Measurements from ENCODE around the gene FRY. TPM values are rescaled to one million over a fixed set of nuclear protein-coding genes. Genes with fewer than 3 reads are reported as not detected.

FRY gene
- total and polyA plus RNA-seq, 4 donors: 6.2 to 31.2 (median 12.7) TPM

DNA sequence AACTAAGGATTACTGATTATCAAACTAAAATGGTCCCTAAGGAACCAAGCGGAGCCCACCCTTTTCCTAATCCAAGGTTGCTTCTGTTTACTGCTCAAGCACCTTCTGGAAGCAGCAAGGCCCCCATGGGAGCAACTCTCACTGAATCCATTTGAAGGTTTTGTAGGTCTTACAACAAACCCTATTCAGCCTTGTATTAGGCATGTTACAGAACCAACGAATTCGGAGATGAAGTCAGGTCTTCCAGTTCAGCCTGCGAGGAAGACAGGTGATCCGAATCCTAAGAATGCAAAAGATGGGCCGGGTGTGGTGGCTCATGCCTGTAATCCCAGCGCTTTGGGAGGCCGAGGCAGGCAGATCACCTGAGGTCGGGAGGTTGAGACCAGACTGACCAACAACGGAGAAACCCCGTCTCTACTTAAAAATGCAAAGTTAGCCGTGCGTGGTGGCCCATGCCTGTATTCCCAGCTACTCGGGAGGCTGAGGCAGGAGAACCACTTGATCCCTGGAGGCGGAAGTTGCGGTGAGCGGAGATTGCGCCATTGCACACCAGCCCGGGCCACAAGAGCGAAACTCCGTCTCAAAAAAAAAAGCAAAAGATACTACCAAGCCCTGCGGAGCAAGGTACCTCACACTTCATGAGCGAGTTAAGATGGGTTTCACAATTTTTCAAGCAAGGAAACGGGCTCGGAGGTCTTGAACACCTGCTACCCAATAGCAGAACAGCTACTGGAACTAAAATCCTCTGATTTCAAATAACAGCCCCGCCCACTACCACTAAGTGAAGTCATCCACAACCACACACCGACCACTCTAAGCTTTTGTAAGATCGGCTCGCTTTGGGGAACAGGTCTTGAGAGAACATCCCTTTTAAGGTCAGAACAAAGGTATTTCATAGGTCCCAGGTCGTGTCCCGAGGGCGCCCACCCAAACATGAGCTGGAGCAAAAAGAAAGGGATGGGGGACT, 283.0 kb downstream of the FRY start:
- Histone ChIP-seq H3K36me3 (ENCODE audit: control insufficient read depth in 4 of 4, insufficient read depth in 3 of 4, low read depth in 1 of 4, low read length in 3 of 4) (no peaks in the 10 kb centered on the region), H3K27me3 (ENCODE audit: control insufficient read depth in 4 of 4, insufficient read depth in 4 of 4, low read length in 3 of 4) (no peaks in the 10 kb centered on the region), H3K27ac (ENCODE audit: low read depth in 1 of 2, low read length in 2 of 2) (peak overlapping the region; percentile 78 to 96), H3K9me3 (ENCODE audit: control insufficient read depth in 4 of 4, low read length in 3 of 4) (no peaks in the 10 kb centered on the region), H3K4me1 (ENCODE audit: control insufficient read depth in 4 of 4, insufficient read depth in 4 of 4, low read length in 3 of 4) (peaks cover 2 to 6% (median 3%) of the 10 kb centered on the region in 4 donors), H3K4me3 (ENCODE audit: low read depth in 1 of 3, low read length in 3 of 3) (peak overlapping the region; percentile 73 to 92 (median 88)), H3K9ac (ENCODE audit: low read depth in 1 of 2, low read length in 2 of 2) (peak overlapping the region; percentile 88)
- TF ChIP-seq, protein P1, sequence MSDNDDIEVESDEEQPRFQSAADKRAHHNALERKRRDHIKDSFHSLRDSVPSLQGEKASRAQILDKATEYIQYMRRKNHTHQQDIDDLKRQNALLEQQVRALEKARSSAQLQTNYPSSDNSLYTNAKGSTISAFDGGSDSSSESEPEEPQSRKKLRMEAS (IDR thresholded peaks at IDR 0.05): no peak
- TF ChIP-seq HNF4A (conservative IDR thresholded peaks at IDR 0.05) (no peak), FOXA1 (IDR thresholded peaks at IDR 0.05) (no peak), JUND (IDR thresholded peaks at IDR 0.05) (no peak)
- TF ChIP-seq, protein P2, sequence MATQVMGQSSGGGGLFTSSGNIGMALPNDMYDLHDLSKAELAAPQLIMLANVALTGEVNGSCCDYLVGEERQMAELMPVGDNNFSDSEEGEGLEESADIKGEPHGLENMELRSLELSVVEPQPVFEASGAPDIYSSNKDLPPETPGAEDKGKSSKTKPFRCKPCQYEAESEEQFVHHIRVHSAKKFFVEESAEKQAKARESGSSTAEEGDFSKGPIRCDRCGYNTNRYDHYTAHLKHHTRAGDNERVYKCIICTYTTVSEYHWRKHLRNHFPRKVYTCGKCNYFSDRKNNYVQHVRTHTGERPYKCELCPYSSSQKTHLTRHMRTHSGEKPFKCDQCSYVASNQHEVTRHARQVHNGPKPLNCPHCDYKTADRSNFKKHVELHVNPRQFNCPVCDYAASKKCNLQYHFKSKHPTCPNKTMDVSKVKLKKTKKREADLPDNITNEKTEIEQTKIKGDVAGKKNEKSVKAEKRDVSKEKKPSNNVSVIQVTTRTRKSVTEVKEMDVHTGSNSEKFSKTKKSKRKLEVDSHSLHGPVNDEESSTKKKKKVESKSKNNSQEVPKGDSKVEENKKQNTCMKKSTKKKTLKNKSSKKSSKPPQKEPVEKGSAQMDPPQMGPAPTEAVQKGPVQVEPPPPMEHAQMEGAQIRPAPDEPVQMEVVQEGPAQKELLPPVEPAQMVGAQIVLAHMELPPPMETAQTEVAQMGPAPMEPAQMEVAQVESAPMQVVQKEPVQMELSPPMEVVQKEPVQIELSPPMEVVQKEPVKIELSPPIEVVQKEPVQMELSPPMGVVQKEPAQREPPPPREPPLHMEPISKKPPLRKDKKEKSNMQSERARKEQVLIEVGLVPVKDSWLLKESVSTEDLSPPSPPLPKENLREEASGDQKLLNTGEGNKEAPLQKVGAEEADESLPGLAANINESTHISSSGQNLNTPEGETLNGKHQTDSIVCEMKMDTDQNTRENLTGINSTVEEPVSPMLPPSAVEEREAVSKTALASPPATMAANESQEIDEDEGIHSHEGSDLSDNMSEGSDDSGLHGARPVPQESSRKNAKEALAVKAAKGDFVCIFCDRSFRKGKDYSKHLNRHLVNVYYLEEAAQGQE (IDR thresholded peaks at IDR 0.05): no peak
- TF ChIP-seq, protein P3, sequence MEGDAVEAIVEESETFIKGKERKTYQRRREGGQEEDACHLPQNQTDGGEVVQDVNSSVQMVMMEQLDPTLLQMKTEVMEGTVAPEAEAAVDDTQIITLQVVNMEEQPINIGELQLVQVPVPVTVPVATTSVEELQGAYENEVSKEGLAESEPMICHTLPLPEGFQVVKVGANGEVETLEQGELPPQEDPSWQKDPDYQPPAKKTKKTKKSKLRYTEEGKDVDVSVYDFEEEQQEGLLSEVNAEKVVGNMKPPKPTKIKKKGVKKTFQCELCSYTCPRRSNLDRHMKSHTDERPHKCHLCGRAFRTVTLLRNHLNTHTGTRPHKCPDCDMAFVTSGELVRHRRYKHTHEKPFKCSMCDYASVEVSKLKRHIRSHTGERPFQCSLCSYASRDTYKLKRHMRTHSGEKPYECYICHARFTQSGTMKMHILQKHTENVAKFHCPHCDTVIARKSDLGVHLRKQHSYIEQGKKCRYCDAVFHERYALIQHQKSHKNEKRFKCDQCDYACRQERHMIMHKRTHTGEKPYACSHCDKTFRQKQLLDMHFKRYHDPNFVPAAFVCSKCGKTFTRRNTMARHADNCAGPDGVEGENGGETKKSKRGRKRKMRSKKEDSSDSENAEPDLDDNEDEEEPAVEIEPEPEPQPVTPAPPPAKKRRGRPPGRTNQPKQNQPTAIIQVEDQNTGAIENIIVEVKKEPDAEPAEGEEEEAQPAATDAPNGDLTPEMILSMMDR (IDR thresholded peaks at IDR 0.05; ENCODE audit: low read depth, low read length, missing input control): no peak
- TF ChIP-seq, protein P4, sequence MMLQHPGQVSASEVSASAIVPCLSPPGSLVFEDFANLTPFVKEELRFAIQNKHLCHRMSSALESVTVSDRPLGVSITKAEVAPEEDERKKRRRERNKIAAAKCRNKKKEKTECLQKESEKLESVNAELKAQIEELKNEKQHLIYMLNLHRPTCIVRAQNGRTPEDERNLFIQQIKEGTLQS (IDR thresholded peaks at IDR 0.05): no peak
- peak; percentile 67 for DNase-seq (ENCODE audit: low spot score)
- WGBS: 72% methylated on average over 32 of the region's 32 CpGs

DNA sequence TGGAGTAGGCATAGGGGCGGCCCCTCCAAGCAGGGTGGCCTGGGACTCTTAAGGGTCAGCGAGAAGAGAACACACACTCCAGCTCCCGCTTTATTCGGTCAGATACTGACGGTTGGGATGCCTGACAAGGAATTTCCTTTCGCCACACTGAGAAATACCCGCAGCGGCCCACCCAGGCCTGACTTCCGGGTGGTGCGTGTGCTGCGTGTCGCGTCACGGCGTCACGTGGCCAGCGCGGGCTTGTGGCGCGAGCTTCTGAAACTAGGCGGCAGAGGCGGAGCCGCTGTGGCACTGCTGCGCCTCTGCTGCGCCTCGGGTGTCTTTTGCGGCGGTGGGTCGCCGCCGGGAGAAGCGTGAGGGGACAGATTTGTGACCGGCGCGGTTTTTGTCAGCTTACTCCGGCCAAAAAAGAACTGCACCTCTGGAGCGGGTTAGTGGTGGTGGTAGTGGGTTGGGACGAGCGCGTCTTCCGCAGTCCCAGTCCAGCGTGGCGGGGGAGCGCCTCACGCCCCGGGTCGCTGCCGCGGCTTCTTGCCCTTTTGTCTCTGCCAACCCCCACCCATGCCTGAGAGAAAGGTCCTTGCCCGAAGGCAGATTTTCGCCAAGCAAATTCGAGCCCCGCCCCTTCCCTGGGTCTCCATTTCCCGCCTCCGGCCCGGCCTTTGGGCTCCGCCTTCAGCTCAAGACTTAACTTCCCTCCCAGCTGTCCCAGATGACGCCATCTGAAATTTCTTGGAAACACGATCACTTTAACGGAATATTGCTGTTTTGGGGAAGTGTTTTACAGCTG, 283.9 kb downstream of the FRY start, which contains the start of the genes BRCA2 and ZAR1L:
BRCA2 (plus strand) TSS at position 271 of the 790 bp plus-strand sequence. CDS start 953 bp downstream, outside the sequence.
ZAR1L (minus strand) TSS at position 126 of the 790 bp plus-strand sequence. CDS start 3,438 bp downstream, outside the sequence.
- peak; percentile 88 for DNase-seq (ENCODE audit: low spot score)
- Histone ChIP-seq H3K27ac (ENCODE audit: low read depth in 1 of 2, low read length in 2 of 2) (peak within 1 kb of the TSS; percentile 78 to 96), H3K27me3 (ENCODE audit: control insufficient read depth in 4 of 4, insufficient read depth in 4 of 4, low read length in 3 of 4) (no peaks in the 10 kb centered on the region), H3K9ac (ENCODE audit: low read depth in 1 of 2, low read length in 2 of 2) (peak within 1 kb of the TSS; percentile 88 to 89), H3K4me3 (ENCODE audit: low read depth in 1 of 3, low read length in 3 of 3) (peak within 1 kb of the TSS; percentile 73 to 92 (median 88)), H3K36me3 (ENCODE audit: control insufficient read depth in 4 of 4, insufficient read depth in 3 of 4, low read depth in 1 of 4, low read length in 3 of 4) (no peaks in the 10 kb centered on the region), H3K9me3 (ENCODE audit: control insufficient read depth in 4 of 4, low read length in 3 of 4) (no peaks in the 10 kb centered on the region), H3K4me1 (ENCODE audit: control insufficient read depth in 4 of 4, insufficient read depth in 4 of 4, low read length in 3 of 4) (peaks cover 2 to 6% (median 3%) of the 10 kb centered on the region in 4 donors)
- under 1% methylated on average over 60 of the region's 60 CpGs for WGBS
- peak in 1 of 2 donors; percentile 25 for TF ChIP-seq HNF4A (conservative IDR thresholded peaks at IDR 0.05)
- TF ChIP-seq RXRA (IDR thresholded peaks at IDR 0.05): no peak
- no peak for TF ChIP-seq TAF1 (conservative IDR thresholded peaks at IDR 0.05)
- no peak for TF ChIP-seq JUND (IDR thresholded peaks at IDR 0.05)
- TF ChIP-seq EGR1 (IDR thresholded peaks at IDR 0.05; ENCODE audit: low read depth in 2 of 2): peak in 1 of 2 donors; percentile 30
- TF ChIP-seq FOXA1 (IDR thresholded peaks at IDR 0.05): no peak
- TF ChIP-seq YY1 (IDR thresholded peaks at IDR 0.05): peak; percentile 64
- TF ChIP-seq SP1 (IDR thresholded peaks at IDR 0.05): no peak
- TF ChIP-seq, protein P5, sequence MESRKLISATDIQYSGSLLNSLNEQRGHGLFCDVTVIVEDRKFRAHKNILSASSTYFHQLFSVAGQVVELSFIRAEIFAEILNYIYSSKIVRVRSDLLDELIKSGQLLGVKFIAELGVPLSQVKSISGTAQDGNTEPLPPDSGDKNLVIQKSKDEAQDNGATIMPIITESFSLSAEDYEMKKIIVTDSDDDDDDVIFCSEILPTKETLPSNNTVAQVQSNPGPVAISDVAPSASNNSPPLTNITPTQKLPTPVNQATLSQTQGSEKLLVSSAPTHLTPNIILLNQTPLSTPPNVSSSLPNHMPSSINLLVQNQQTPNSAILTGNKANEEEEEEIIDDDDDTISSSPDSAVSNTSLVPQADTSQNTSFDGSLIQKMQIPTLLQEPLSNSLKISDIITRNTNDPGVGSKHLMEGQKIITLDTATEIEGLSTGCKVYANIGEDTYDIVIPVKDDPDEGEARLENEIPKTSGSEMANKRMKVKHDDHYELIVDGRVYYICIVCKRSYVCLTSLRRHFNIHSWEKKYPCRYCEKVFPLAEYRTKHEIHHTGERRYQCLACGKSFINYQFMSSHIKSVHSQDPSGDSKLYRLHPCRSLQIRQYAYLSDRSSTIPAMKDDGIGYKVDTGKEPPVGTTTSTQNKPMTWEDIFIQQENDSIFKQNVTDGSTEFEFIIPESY (IDR thresholded peaks at IDR 0.05): no peak
- TF ChIP-seq, protein P4 (IDR thresholded peaks at IDR 0.05): no peak
- TF ChIP-seq FOXA2 (IDR thresholded peaks at IDR 0.05): no peak
- TF ChIP-seq GABPA (IDR thresholded peaks at IDR 0.05 in 1 of 2, conservative IDR thresholded peaks at IDR 0.05 in 1 of 2): peak in 1 of 2 donors; percentile 63
- TF ChIP-seq NR2F2 (IDR thresholded peaks at IDR 0.05): no peak
- TF ChIP-seq, protein P1 (IDR thresholded peaks at IDR 0.05): peak; percentile 36
